ENCODE results near the gene GRK3.
"Not testable (repeated sequence)": the region's sequence is repeated elsewhere in the genome, so short reads cannot be mapped to it uniquely, and the experiment has no call there.

The GRK3 gene

DNA sequence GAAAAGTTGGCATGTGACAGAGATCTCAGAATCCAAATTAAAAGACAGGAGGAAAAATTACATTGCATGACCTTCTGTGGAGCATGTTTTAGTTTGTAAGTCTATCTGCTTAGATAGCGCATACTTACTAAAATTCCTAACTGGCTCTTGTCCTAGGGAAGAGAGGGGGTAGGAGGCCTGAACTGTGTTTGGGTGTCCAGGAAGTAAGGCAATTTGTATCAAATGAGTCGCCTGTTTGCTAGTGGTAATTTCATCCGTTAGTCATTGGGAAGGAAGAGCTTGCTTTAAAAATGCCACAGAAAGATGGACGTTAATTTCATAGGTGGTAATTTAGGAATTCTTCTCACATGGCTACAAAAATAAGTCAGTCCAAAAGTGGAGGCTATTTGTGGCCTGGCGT is 18.5 kb downstream of the GRK3 start:
- Histone ChIP-seq H3K4me3 (no peak overlapping the region), H3K27ac (no peak overlapping the region)
- DNase-seq (ENCODE audit: low spot score) = no peak
- TF ChIP-seq, protein P1, sequence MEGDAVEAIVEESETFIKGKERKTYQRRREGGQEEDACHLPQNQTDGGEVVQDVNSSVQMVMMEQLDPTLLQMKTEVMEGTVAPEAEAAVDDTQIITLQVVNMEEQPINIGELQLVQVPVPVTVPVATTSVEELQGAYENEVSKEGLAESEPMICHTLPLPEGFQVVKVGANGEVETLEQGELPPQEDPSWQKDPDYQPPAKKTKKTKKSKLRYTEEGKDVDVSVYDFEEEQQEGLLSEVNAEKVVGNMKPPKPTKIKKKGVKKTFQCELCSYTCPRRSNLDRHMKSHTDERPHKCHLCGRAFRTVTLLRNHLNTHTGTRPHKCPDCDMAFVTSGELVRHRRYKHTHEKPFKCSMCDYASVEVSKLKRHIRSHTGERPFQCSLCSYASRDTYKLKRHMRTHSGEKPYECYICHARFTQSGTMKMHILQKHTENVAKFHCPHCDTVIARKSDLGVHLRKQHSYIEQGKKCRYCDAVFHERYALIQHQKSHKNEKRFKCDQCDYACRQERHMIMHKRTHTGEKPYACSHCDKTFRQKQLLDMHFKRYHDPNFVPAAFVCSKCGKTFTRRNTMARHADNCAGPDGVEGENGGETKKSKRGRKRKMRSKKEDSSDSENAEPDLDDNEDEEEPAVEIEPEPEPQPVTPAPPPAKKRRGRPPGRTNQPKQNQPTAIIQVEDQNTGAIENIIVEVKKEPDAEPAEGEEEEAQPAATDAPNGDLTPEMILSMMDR (IDR thresholded peaks at IDR 0.05) = no peak

DNA sequence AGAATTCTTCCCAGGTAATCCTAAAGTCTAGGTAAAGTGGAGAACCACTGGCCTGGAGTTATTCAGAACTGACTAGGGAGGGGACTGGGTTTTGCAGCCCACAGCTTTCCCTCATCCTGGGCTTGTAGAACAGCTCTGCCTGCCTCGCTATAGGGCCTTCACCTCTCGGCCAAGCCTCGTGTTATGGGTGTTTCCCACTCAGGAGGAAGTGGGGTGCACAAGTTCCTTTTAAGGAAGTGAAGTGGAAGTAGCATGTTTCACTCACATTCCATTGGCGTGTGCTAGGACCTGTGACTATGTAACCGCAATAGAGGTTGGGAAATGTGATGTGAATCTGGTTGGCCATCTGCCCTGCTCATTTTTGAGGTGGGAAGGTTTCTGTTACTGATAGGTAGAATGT is 20.5 kb downstream of the GRK3 start:
- not testable (repeated sequence) for H3K4me3 ChIP-seq; DNase-seq (ENCODE audit: low spot score); H3K27ac ChIP-seq

DNA sequence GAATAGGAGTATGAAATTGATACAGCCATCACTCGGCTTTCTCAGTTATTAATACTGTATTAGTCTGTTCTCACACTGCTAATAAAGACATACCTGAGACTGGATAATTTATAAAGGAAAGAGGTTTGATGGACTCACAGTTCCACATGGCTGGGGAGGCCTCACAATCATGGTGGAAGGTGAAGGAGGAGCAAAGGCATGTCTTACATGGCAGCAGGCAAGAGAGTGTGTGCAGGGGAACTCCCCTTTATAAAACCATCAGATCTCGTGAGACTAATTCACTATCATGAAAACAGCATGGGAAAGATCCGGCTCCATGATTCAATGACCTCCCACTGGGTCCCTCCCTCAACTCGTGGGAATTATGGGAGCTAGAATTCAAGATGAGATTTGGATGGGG is 25.2 kb downstream of the GRK3 start:
- not testable (repeated sequence) for H3K27ac ChIP-seq

DNA sequence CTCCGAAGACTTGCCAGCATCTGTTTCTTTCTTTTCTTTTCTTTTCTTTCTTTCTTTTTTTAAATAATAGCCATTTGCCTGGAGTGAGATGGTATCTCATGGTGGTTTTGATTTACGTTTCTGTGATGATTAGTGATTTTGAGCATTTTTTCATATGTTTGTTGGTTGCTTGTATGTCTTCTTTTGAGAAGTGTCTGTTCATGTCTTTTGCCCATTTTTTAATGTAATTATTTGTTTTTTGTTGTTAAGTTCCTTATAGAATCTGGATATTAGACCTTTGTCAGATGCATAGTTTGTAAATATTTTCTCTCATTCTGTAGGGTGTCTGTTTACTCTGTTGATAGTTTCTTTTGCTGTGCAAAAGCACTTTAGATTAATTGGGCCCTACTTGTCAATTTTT is 28.8 kb downstream of the GRK3 start:
- H3K4me3 ChIP-seq; H3K27ac ChIP-seq; DNase-seq (ENCODE audit: low spot score): not testable (repeated sequence)

More for the DNA sequence above, 25.2 kb downstream of the GRK3 start:
- not testable (repeated sequence) for DNase-seq (ENCODE audit: low spot score); H3K4me3 ChIP-seq

DNA sequence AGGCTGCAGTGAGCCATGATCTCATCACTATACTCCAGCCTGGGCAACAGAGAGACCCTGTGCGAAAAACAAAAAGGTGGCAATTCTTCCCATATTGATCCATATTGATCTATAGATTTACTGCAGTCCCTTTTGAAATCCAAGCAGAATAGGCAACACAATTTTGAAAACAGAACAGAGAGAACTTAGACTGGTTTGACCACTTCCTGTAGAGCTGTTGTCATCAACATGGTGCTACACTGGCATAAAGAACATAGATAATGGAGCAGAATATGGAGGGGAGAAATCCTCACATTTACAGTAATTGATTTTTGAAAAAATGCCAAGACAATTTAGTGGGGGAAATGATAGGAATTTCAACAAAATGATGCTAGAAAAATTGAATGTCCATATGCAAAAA is 34.1 kb downstream of the GRK3 start:
- Histone ChIP-seq H3K4me3 (no peak overlapping the region), H3K27ac (no peak overlapping the region)
- DNase-seq (ENCODE audit: low spot score) = no peak
- TF ChIP-seq, protein P1 (IDR thresholded peaks at IDR 0.05) = no peak

DNA sequence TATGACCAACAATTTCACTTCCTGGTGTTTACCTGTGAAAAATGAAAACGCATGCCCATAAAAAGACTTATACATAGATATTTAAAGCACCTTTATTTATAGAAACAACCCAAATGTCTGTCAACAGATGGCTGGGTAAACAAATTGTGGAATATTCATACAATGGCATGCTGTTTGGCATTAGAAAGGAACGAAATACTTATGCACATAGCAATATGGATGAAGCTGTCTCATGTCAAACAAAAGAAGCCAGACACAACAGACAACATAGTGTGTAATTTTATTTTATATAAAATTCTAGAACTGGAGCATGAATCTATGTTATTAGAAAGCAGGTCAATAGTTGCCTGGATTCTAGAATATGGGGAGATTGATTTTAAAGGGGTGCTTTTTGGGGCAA is 38.0 kb downstream of the GRK3 start:
- TF ChIP-seq, protein P1 (IDR thresholded peaks at IDR 0.05) = no peak
- Histone ChIP-seq H3K27ac (no peak overlapping the region), H3K4me3 (no peak overlapping the region)
- DNase-seq (ENCODE audit: low spot score) = no peak

DNA sequence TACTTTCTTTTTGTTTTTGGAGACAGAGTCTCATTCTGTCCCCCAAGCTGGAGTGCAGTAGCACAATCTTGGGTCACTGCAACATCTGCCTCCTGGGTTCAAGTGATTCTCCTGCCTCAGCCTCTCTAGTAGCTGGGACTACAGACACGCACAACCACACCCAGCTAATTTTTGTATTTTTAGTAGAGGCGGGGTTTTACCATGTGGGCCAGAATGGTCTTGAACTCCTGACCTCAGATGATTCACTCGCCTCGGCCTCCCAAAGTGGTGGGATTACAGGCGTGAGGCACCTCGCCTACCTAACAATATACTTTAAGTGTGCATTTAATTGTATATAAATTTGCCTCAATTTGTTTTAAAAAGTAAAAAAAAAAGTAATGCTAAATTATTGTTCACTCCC is 38.4 kb downstream of the GRK3 start:
- no peak overlapping the region for H3K4me3 ChIP-seq
- TF ChIP-seq, protein P1 (IDR thresholded peaks at IDR 0.05) = no peak
- no peak for DNase-seq (ENCODE audit: low spot score)
- no peak overlapping the region for H3K27ac ChIP-seq

DNA sequence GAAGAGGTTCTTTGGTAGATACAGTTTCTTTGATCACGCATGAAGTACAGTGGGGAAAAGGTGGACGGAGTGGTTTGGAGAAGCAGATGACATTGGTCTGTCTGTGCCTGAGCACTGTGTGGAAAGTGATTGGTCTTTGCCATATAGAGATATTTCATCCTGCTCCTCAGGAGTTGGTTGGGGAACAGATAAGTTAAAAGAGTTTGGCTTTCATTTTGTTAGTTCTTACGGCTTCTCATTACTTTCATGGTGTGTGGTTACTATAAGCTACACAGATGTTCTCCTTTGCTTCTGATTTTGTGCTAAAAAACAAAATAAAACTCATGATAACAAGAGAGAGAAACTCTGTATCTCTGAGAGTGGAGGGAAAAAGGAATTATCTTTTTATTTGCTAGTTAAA is 40.7 kb downstream of the GRK3 start:
- not testable (repeated sequence) for DNase-seq (ENCODE audit: low spot score); H3K4me3 ChIP-seq; H3K27ac ChIP-seq

DNA sequence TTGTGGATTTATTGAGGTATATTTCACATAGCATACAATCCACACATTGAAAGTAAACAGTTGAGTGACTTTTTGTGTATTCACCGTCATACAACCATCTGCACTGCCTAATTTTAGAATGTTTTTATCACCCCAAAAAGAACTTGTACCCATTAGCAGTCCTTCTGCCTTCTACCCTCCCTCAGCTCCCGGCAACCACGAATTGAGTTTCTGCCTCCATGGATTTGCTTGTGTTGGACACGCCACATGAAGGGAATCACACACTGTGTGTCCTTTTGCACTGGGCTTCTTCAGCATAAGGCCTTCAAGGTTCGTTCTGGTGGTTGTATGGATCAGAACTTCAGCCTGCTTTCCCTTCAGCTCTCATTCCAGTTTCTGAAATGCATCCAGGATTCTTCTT is 41.1 kb downstream of the GRK3 start:
- H3K27ac ChIP-seq; H3K4me3 ChIP-seq; DNase-seq (ENCODE audit: low spot score): not testable (repeated sequence)

DNA sequence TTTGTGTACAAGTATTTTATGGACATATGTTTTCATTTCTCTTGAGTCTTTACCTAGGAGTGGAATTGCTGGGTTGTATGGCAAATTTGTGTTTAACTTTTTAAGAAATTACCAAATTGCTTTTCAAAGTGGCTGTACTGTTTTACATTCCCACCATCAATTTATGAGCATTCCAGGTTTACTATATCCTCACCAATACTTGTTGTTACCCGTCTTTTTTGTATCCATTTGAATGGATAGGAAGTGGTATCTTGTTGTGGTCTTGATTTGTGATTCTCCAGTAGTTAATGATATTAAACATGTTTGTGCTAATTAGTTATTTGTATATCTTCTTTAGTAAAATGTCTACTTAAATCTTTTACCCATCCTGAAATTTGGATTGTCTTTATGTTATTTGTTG is 46.8 kb downstream of the GRK3 start:
- H3K27ac ChIP-seq, H3K4me3 ChIP-seq: not testable (repeated sequence)

DNA sequence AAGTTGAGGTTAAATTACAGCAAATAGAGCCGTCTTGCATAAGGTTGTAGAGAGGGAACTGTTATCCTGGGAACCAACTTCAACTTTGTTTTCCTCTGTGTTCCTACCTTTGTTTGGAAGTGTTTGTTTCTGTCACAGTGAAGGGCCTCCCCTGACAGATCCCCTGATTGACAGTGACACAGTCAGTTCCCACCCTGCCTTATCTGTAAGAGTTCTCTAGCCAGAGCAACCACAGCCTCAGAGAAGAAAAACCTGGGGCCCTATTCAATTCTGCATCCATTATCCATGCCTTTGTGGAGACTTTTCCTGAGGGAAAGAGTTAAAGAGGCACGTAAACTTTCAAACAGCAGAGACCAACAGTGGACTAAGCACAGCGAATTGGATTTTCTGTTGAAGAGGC is 48.7 kb downstream of the GRK3 start:
- DNase-seq (ENCODE audit: low spot score) = not testable (repeated sequence)

More for the DNA sequence above, 46.8 kb downstream of the GRK3 start:
- DNase-seq (ENCODE audit: low spot score) = not testable (repeated sequence)

DNA sequence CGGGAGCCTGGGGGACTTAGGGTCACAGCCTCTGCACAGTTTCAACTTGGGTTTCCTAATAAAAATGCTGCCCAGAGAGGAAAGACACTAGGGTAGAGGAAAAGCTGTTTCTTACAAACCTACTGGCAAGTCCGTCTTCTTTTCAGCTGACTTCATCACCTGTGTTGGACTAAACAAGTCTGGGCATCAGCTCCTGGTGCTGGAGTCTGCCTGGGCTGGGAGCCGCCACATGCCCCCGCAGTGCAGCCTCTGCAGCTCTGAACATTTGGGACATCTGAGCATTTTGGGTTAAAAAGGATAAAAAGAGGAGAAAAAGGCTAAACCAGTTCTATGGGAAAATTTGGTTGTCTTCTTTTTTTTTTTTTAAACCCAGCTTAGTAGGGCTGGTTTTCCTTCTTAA is 49.1 kb downstream of the GRK3 start:
- DNase-seq (ENCODE audit: low spot score); H3K27ac ChIP-seq; H3K4me3 ChIP-seq: not testable (repeated sequence)

More for the DNA sequence above, 48.7 kb downstream of the GRK3 start:
- not testable (repeated sequence) for H3K27ac ChIP-seq, H3K4me3 ChIP-seq

DNA sequence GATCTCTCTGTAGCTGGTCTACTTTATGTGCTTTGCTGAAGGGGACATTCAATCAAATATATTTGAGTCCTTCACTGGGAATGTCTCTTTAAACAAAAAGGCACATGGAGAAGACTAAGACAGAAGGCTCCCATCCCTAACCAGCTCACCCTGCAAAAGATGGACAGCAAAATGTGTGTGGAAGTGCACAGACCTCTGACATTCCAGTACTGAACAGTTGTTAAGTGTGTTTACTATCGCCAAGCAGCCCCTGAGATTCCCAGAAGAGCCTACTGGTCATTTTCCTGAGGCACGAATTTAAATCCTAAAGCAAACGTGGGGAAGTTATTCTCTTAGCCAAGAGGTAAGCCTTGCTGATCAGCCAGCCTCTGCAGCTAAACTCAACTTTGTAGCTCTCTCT is 50.3 kb downstream of the GRK3 start:
- not testable (repeated sequence) for DNase-seq (ENCODE audit: low spot score); H3K4me3 ChIP-seq; H3K27ac ChIP-seq

Data from coronary artery (tissue), 2 donors.